ENCODE data around the gene HOXB9. TPM values are rescaled to one million over a fixed set of nuclear protein-coding genes. Genes with fewer than 3 reads are reported as not detected.

HOXB9 gene
- total and polyA plus RNA-seq, 9 of the 15 experiments (the other 6 are each of a cell fraction or from before 2014, with no cell fraction given): 3.1 to 196 (median 77.6) TPM

GRCh38 chr17:48626245-48627117 is at the start of gene HOXB9 (continued):
- TF ChIP-seq PTTG1 (tag; IDR thresholded peaks at IDR 0.05; ENCODE audit: low read depth) (no peak), DLX4 (CRISPR knock-in tag; IDR thresholded peaks at IDR 0.05) (no peak), SAFB2 (IDR thresholded peaks at IDR 0.05; ENCODE audit: borderline replicate concordance, low read depth, low read length, severe bottlenecking) (no peak), BCOR (IDR thresholded peaks at IDR 0.05) (peak; percentile 39; the same call in 1 of the 2 replicates), E2F3 (CRISPR knock-in tag; IDR thresholded peaks at IDR 0.05) (no peak), HNRNPL (IDR thresholded peaks at IDR 0.05; ENCODE audit: low read depth, low read length) (no peak), ZBTB8A (IDR thresholded peaks at IDR 0.05; ENCODE audit: partially characterized antibody) (no peak), ZNF140 (CRISPR knock-in tag; IDR thresholded peaks at IDR 0.05) (no peak), BRF2 (IDR thresholded peaks at IDR 0.05; ENCODE audit: borderline replicate concordance, insufficient read depth, insufficient read length) (no peak), GTF2A2 (tag; IDR thresholded peaks at IDR 0.05) (no peak), POLR2AphosphoS2 (IDR thresholded peaks at IDR 0.05; ENCODE audit: low read length) (0 out of 2 replicates have a peak, but pooled peaks have one; percentile 75), PML (IDR thresholded peaks at IDR 0.05; ENCODE audit: low read length) (peak; percentile 51), MTF1 (CRISPR knock-in tag; IDR thresholded peaks at IDR 0.05; ENCODE audit: borderline replicate concordance) (no peak), IRF1 (CRISPR knock-in tag; IDR thresholded peaks at IDR 0.05; ENCODE audit: borderline replicate concordance) (no peak), MAFK (IDR thresholded peaks at IDR 0.05; ENCODE audit: low read length) (peak; percentile 58; the same call in 1 of the 2 replicates), MBD1 (CRISPR knock-in tag; IDR thresholded peaks at IDR 0.05) (no peak), KLF1 (tag; IDR thresholded peaks at IDR 0.05) (no peak), ZNF766 (CRISPR knock-in tag; conservative IDR thresholded peaks at IDR 0.05) (peak; percentile 80), PATZ1 (CRISPR knock-in tag; IDR thresholded peaks at IDR 0.05; ENCODE audit: borderline replicate concordance) (no peak; the same call in 1 of the 2 replicates), MXI1 (IDR thresholded peaks at IDR 0.05; ENCODE audit: low read depth, low read length) (no peak), GATA2 (CRISPR knock-in tag; IDR thresholded peaks at IDR 0.05) (no peak), ZNF76 (CRISPR knock-in tag; IDR thresholded peaks at IDR 0.05; ENCODE audit: borderline replicate concordance) (0 out of 2 replicates have a peak, but pooled peaks have one; percentile 26)

All from K562 (cell line).